Measurements from ENCODE around the gene CRELD2.

- no peak for TF ChIP-seq POLR2A (IDR thresholded peaks at IDR 0.05; ENCODE audit: low read depth, low read length)
- no peak for TF ChIP-seq CTCF (conservative IDR thresholded peaks at IDR 0.05; ENCODE audit: low read depth, low read length)
- TF ChIP-seq RAD21 (IDR thresholded peaks at IDR 0.05; ENCODE audit: low read length) = no peak
These were observed 12.2 kb upstream of the CRELD2 start for GRCh38 chr22:49906071-49906798.

Measured in IMR-90 (cell line).